NCI-H2081 treated with DMSO at 0.1 percent for 48 hours (cell line): ENCODE results near the gene M6PR.
"Not testable (repeated sequence)": the region's sequence is repeated elsewhere in the genome, so short reads cannot be mapped to it uniquely, and the experiment has no call there.

Experiments used
- DNase-seq: peaks from one replicate; lab custom pipeline; 2025; lab: John Stamatoyannopoulos, UW

Gene M6PR

DNA sequence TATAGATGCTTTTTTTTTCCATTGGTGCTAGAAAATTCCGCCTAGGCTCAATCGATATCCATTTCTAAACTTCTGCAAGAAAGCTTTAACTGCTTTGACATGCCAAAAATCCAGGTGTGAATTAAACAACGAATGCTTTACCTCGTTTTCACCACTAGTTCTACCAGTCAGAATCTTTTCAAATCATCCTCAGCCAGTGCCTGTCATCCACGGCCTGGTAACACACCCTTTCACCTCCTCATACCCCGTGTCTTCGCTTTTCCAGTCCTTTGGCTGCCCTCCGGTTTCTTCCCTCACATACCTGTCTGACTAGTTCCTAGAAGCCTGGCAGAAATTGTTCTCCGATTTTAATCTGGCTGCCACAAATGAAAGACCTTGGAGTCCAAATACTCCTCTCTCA, 36.5 kb downstream of the M6PR start:
- DNase-seq, result no peak

DNA sequence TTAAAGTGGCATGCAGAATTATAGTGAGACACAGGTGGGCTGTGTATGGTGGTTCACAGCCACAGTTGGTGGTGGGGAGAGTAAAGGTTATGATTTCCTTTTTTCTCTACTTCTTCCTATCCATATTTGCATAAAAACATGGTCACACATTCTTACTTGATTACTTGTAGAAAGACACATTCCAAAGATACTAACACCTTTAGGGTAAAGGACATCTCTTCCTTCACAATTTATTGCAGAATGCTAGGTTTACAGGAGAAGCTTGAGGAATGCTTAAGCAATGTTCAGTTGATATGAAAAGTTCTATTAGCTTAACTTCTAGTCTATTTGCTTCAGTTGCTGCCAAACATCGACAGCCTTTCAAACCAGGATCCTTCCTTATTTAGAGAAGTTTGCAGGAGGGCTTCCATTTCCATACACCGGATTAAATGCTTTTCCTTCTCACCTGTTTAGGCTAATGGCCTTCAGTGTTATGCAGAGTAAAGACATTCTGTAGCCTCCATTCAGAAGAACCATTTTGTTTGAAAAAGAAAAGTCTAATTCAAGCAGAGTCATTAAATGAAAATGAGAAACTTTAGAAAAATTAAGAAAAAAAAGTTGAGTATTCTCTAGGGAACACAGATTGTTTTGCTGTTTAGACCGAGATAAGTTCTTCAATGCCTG, 37.7 kb downstream of the M6PR start:
- no peak for DNase-seq

DNA sequence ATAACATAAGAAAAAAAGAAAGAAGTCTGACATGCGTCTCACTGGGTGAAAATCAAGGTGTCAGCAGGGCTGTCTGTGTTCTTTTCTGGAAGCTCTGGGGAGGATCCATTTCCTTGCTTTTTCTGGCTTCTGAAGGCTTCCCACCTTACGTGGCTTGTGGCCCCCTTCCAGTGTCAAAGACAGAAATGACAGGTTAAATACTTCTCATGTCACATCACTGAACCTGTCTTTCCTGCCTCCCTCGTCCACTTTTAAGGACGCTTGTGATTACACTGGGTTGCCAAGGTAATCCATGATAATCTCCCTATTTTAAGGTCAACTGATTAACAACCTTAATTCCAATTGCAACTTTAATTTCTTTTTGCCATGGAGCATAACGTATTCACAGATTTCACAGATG, 39.7 kb downstream of the M6PR start:
- DNase-seq, result no peak

DNA sequence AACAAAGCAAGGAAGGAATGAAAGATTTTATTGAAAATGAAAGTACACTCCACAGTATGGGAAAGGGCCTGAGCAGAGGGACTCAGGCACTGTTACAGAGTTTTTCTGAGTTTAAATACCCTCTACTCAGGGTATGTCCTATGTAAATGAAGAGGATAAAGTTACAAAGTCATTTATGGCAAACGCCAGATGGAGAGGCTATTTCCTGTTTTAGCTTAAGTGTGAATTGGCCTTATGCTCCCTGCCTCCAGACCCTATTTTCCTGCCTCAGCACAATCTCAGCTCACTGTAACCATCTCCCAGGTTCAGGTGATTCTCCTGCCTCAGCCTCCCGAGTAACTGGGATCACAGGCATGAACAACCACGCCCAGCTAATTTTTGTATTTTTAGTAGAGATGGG, 41.9 kb downstream of the M6PR start:
- DNase-seq, result no peak

DNA sequence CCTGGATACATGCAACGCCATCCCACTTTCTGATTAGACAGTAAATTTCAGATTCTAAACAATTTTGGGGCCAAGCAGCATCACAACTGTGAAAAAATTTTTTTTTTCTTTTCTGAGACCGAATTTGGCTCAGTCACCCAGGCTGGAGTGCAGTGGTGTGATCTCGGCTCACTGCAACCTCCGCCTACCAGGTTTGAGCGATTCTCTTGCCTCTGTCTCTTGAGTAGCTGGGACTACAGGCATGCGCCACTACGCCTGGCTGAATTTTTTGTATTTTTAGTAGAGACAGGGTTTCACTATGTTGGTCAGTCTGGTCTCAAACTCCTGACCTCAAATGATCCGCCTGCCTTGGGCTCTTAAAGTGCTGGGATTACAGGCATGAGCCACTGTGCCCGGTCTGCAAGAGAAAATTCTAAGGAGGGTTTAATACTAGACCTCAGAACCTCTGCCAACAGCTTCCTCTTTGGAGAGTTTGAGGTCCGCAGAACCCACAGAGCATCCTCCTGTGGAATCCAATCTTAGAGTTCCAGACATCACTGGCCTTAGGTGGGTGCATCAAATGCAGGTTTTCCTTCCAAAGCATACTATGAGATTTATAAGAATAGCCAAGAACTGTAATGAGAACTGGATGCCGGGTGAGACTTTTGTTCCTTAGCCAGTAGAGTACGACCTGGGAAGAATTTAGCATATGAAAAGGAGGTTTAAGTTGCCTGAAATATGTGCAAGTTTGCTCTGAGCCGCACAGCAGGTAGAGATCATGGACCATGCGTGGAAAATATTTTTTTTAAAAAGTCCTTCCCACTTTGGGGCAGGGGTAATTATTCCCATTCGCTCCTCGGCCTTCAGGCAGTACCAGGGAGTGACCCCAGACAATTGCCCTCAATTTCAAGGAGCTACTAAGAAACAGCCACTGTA, 42.9 kb downstream of the M6PR start:
- no peak for DNase-seq

DNA sequence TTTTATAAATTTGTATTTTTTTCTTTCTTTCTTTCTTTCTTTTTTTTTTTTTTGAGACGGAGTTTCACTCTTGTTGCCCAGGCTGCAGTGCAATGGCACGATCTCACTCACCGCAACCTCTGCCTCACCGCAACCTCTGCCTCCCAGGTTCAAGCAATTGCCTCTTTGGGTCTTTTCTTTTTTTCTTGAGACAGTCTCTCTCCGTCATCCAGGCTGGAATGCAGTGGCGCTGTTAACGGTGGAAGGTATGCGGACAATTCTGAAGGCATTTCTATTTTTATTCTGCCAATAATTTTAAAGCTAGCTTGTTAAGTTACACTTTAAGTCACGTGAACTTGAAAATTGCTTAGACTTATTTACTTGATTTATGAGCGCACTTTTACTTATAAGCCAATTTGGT, 43.9 kb downstream of the M6PR start:
- DNase-seq, result no peak

DNA sequence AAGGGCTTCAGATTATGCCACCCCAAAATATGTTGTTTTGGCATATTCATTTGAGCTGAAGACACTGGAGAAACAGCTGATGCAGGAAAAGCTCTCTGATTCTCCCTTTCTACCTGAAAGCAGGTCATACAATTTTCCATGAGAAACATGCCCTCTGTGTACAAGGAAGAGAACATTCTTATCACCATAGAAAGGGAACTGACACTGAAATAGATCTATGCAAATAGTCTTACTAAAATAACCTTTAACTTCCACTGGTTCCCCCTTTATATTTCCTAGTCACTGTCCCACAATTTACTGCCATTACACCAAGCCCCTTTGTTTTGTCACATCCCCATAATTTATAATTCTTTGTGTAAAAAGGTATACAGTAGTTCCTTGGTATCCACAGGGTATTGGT, 44.8 kb downstream of the M6PR start:
- DNase-seq, result no peak

DNA sequence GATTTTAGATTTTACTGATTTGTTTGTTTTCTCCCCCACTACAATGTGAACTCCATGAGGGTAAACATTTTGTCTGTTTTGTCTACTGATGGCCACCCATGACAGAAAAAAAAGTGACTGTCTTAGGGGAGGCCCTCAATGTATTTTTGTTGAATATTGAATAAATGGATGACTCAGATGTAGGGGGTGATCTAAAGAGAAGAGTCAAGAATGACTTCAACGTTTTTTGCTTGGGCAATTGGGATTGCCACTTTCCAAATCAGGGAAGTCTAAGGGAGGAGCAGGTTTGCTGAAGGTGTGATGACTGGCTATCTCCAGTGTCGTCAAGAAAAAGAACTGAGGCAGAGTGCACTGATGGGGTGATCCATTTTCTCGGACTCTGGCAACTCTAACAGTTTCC, 45.8 kb downstream of the M6PR start:
- DNase-seq, result no peak

DNA sequence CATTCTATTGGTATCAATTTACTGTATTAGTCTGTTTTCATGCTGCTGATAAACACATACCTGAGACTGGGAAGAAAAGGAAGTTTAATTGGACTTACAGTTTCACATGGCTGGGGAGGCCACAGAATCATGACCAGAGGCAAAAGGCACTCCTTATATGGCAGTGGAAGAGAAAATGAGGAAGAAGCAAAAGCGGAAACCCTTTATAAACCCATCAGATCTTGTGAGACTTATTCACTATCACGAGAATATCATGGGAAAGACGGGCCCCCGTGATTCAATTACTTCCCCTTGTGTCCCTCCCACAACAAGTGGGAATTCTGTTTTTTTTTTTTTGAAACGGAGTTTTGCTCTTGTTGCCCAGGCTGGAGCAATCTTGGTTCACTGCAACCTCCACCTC, 46.7 kb downstream of the M6PR start:
- not testable (repeated sequence) for DNase-seq

DNA sequence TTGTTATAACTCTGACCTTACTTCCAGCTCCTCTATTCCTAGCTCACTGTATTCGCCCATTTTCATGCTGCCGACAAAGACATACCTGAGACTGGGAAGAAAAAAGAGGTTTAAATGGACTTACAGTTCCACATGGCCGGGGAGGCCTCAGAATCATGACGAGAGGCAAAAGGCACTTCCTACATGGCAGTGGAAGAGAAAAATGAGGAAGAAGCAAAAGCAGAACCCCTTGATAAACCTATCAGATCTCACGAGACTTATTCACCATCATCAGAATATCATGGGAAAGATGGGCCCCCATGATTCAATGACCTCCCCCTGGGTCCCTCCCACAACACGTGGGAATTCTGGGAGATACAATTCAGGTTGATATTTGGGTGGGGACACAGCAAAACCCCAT, 49.6 kb downstream of the M6PR start:
- DNase-seq, result no peak

DNA sequence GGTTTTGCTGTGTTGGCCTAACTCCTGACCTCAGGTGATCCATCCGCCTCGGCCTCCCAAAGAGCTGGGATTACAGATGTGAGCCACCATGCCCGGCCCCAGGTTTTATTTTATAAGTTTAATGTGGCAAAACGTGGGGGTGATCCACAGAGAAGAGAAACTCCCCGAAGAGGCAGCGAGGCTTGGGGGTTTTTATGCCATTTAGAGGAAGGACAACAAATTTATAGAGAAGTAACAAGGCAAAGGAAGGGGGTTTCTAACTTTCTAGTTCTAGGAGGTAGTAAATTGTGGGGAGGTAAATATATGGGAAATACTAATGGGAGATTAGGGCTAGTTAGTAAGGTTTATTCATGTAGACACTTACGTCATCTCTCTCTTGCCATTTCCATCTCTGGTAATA, 52.4 kb downstream of the M6PR start:
- no peak for DNase-seq

DNA sequence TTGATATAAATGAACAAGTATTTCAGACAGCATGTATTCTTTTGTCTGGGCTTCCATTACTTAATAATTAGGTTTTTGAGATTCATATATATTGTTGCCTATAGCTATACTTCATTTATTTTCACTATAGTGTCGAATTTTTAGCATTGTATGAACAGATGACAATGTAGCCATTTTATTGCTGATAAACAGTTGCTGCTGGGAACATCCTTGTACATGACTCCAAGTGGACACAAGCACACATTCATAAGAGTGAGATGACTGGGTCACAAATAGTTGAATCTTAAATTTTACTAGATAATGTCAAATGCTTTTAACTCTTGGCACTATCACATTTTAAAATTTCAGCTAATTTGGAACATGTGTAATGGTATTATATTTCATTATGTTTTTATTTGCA, 54.5 kb downstream of the M6PR start:
- DNase-seq, result no peak

DNA sequence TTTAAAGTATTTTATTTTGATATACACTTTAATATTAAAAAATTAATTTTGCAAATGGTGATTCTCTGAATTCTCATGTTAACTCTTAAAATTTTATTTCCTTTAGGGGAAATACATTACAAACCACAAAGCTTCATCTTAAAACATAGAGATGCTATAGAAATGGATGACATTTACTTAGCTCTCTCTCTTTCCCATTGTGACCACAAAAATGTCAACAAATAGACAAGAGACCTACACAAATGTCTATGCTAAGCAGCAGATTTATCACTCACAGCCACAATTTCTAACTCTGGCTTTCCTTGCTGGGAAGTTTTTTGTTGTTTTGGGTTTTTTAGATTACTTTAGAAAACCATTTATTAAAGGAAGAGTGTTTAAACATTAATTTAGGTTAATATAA, 55.1 kb downstream of the M6PR start:
- DNase-seq, result no peak

DNA sequence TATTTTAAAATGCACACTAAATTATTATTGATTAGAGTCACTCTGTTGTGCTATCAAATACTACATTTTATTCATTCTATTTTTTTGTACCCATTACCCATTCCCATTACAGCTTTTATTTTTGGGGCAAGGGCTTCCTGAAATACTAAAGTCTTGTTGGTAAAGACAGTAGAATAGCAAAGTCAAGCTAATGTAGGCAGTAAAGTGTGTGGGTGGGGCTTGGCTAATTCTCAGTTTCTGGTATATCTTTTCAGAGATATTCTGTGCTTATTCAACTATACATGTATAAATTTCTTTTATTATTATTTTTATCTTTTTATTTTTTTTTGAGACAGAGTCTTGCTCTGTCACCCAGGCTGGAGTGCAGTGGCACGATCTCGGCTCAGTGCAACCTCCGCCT, 57.5 kb downstream of the M6PR start:
- DNase-seq, result no peak
